Measurements from ENCODE around the gene HMGB1. TPM values are rescaled to one million over a fixed set of nuclear protein-coding genes. Genes with fewer than 3 reads are reported as not detected.

HMGB1 gene
- total and polyA plus RNA-seq, 2 donors (not counting 1 experiment from before 2014, with no cell fraction given): 79.2 to 529 TPM

DNA sequence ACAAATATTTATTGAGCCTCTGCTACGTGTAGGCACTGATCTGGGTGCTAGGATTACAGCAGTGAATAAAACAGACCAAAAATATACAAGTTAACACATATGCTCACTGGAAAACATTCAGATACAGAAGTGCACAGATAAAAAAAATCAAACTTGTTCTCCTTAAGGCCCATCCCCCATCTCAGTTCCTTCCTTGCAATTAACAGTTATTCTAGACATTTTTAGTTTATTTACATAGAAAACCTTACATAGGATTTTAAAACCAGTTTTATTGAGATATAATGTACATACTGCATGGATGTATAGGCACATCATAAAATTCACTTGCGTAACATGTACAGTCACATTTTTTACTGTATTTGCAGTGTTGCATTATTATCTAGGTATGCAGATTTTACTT lies 36.5 kb upstream of the HMGB1 start:
- no peak for ATAC-seq (ENCODE audit: low read depth)
- CTCF ChIA-PET: no interaction called here
- no peak overlapping the region for H3K4me2 ChIP-seq (replicated peaks; ENCODE audit: low read depth, low read length, poor library complexity, severe bottlenecking)
- intact Hi-C loops (cut with micrococcal nuclease): no loop called here
- no peaks in the 10 kb centered on the region for H3K4me1 Mint-ChIP-seq
- H3K36me3 ChIP-seq (replicated peaks in 1 of 2; ENCODE audit: control extremely low read depth in 1 of 2, control insufficient read depth in 1 of 2, extremely low read depth in 1 of 2, insufficient read depth in 2 of 2, low read length in 1 of 2): no peaks in the 10 kb centered on the region
- no CpG with 5 or more reads among the region's 2 CpGs for WGBS (ENCODE audit: insufficient coverage)
- no peak overlapping the region for H2AFZ ChIP-seq (ENCODE audit: insufficient read depth, low read depth, low read length, poor library complexity, severe bottlenecking)
- no peaks in the 10 kb centered on the region for H3K4me1 ChIP-seq (ENCODE audit: control insufficient read depth in 2 of 2, insufficient read depth in 2 of 2, low read length in 2 of 2)
- no peaks in the 10 kb centered on the region for H3K27me3 ChIP-seq (replicated peaks in 1 of 4; ENCODE audit: control extremely low read depth in 1 of 4, control insufficient read depth in 3 of 4, insufficient read depth in 4 of 4, low read length in 3 of 4)
- H3K9me3 Mint-ChIP-seq (ENCODE audit: insufficient read depth): no peaks in the 10 kb centered on the region
- no peak for DNase-seq
- POLR2A ChIA-PET: no interaction called here
- no peaks in the 10 kb centered on the region for H3K79me2 ChIP-seq (ENCODE audit: control insufficient read depth, insufficient read depth, low read length)
- H3K9ac ChIP-seq (ENCODE audit: low read length): no peak overlapping the region
- H3K4me3 Mint-ChIP-seq: no peak overlapping the region
- H3K27ac Mint-ChIP-seq: no peak overlapping the region
- TF ChIP-seq, protein P1, sequence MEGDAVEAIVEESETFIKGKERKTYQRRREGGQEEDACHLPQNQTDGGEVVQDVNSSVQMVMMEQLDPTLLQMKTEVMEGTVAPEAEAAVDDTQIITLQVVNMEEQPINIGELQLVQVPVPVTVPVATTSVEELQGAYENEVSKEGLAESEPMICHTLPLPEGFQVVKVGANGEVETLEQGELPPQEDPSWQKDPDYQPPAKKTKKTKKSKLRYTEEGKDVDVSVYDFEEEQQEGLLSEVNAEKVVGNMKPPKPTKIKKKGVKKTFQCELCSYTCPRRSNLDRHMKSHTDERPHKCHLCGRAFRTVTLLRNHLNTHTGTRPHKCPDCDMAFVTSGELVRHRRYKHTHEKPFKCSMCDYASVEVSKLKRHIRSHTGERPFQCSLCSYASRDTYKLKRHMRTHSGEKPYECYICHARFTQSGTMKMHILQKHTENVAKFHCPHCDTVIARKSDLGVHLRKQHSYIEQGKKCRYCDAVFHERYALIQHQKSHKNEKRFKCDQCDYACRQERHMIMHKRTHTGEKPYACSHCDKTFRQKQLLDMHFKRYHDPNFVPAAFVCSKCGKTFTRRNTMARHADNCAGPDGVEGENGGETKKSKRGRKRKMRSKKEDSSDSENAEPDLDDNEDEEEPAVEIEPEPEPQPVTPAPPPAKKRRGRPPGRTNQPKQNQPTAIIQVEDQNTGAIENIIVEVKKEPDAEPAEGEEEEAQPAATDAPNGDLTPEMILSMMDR (IDR thresholded peaks at IDR 0.05): no peak
- TF ChIP-seq EZH2 (IDR thresholded peaks at IDR 0.05; ENCODE audit: borderline replicate concordance, insufficient read depth, low read depth, low read length, poor library complexity, severe bottlenecking): no peak
- no peak overlapping the region for H3K27ac ChIP-seq (ENCODE audit: low read length in 2 of 2)
- no peak overlapping the region for H3K4me3 ChIP-seq (ENCODE audit: control extremely low read depth in 1 of 5, extremely low read depth in 1 of 5, insufficient read depth in 1 of 5, low read depth in 2 of 5, low read length in 4 of 5)
- no peaks in the 10 kb centered on the region for H4K20me1 ChIP-seq (ENCODE audit: control insufficient read depth, insufficient read depth, low read length, poor library complexity, severe bottlenecking)
- H3K27me3 Mint-ChIP-seq: no peaks in the 10 kb centered on the region
- no peaks in the 10 kb centered on the region for H3K9me3 ChIP-seq (ENCODE audit: control extremely low read depth in 1 of 3, control insufficient read depth in 2 of 3, insufficient read depth in 1 of 3, low read length in 2 of 3)

DNA sequence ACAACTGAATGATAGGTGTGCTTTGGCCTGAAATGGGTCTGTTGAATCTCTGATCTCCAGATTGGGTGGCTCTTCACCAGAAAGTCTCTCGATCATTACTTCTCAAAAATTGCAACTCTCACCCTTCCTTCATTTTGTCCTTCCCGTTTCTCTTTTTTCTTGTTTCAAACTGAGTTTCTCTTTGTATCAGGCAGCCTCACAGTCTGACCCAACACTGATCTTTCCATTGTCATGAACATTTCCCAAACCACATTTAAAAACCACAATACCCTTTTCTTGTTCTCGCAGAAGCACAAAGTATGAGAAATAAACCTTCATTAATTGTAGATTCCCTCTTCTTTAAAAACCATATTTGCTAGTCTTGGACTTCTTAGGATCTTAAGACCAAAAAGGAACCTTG lies 33.6 kb upstream of the HMGB1 start:
- no peaks in the 10 kb centered on the region for H3K4me1 ChIP-seq (ENCODE audit: control insufficient read depth in 2 of 2, insufficient read depth in 2 of 2, low read length in 2 of 2)
- H3K9me3 ChIP-seq (ENCODE audit: control extremely low read depth in 1 of 3, control insufficient read depth in 2 of 3, insufficient read depth in 1 of 3, low read length in 2 of 3): no peaks in the 10 kb centered on the region
- H2AFZ ChIP-seq (ENCODE audit: insufficient read depth, low read depth, low read length, poor library complexity, severe bottlenecking): no peak overlapping the region
- no peak for ATAC-seq (ENCODE audit: low read depth)
- WGBS (ENCODE audit: insufficient coverage): 53% methylated on average over 2 of the region's 3 CpGs
- no peak overlapping the region for H3K4me3 ChIP-seq (ENCODE audit: control extremely low read depth in 1 of 5, extremely low read depth in 1 of 5, insufficient read depth in 1 of 5, low read depth in 2 of 5, low read length in 4 of 5)
- TF ChIP-seq EZH2 (IDR thresholded peaks at IDR 0.05; ENCODE audit: borderline replicate concordance, insufficient read depth, low read depth, low read length, poor library complexity, severe bottlenecking): no peak
- TF ChIP-seq, protein P1 (IDR thresholded peaks at IDR 0.05): no peak
- no peaks in the 10 kb centered on the region for H3K27me3 ChIP-seq (replicated peaks in 1 of 4; ENCODE audit: control extremely low read depth in 1 of 4, control insufficient read depth in 3 of 4, insufficient read depth in 4 of 4, low read length in 3 of 4)
- no peak overlapping the region for H3K4me3 Mint-ChIP-seq
- ChIA-PET POLR2A (no interaction called here), CTCF (no interaction called here)
- intact Hi-C loops (cut with micrococcal nuclease): no loop called here
- H3K4me1 Mint-ChIP-seq: no peaks in the 10 kb centered on the region
- H3K27me3 Mint-ChIP-seq: no peaks in the 10 kb centered on the region
- no peak overlapping the region for H3K9ac ChIP-seq (ENCODE audit: low read length)
- H3K27ac Mint-ChIP-seq: no peak overlapping the region
- H3K4me2 ChIP-seq (replicated peaks; ENCODE audit: low read depth, low read length, poor library complexity, severe bottlenecking): no peak overlapping the region
- DNase-seq: no peak
- no peaks in the 10 kb centered on the region for H4K20me1 ChIP-seq (ENCODE audit: control insufficient read depth, insufficient read depth, low read length, poor library complexity, severe bottlenecking)
- no peaks in the 10 kb centered on the region for H3K36me3 ChIP-seq (replicated peaks in 1 of 2; ENCODE audit: control extremely low read depth in 1 of 2, control insufficient read depth in 1 of 2, extremely low read depth in 1 of 2, insufficient read depth in 2 of 2, low read length in 1 of 2)
- H3K27ac ChIP-seq (ENCODE audit: low read length in 2 of 2): no peak overlapping the region
- H3K79me2 ChIP-seq (ENCODE audit: control insufficient read depth, insufficient read depth, low read length): no peaks in the 10 kb centered on the region
- H3K9me3 Mint-ChIP-seq (ENCODE audit: insufficient read depth): no peaks in the 10 kb centered on the region
